GM21528 (cell line): ENCODE measurements around the gene MAGEB4.
"Not testable (repeated sequence)": the region's sequence is repeated elsewhere in the genome, so short reads cannot be mapped to it uniquely, and the experiment has no call there.

Experiments used
- ATAC-seq: cut with Tn5 transposase; IDR thresholded peaks from one replicate; pipeline ENCODE4 v1.9.1; 2021; ENCODE audit warnings: mild to moderate bottlenecking, moderate library complexity; ENCODE audit not compliant: unreplicated experiment, low FRiP score

The MAGEB4 gene

GRCh38 chrX:30241724-30242415, at the start of gene MAGEB4:
Gene MAGEB4, plus strand, starts transcription at chrX:30242000. Its CDS starts 136 bp downstream, at chrX:30242136.
- ATAC-seq = no peak

- ATAC-seq = not testable (repeated sequence)
These were observed 47.9 kb upstream of the MAGEB4 start for GRCh38 chrX:30193910-30194309.

- ATAC-seq = no peak
These were observed 45.5 kb upstream of the MAGEB4 start for GRCh38 chrX:30196322-30196721.

GRCh38 chrX:30212172-30212571, 29.6 kb upstream of the MAGEB4 start:
- no peak for ATAC-seq

- ATAC-seq = no peak
These were observed 26.4 kb upstream of the MAGEB4 start, which contains the start of gene MAGEB2 for GRCh38 chrX:30215357-30215843. Gene MAGEB2, plus strand, starts transcription at chrX:30215563. Its CDS starts 3,018 bp downstream, at chrX:30218581.

- ATAC-seq = no peak
These were observed 24.3 kb upstream of the MAGEB4 start for GRCh38 chrX:30217465-30217864.

GRCh38 chrX:30219372-30219771, 22.4 kb upstream of the MAGEB4 start:
- ATAC-seq = no peak

GRCh38 chrX:30220661-30221060, 21.1 kb upstream of the MAGEB4 start:
- ATAC-seq = no peak

- ATAC-seq = no peak
These were observed 17.3 kb upstream of the MAGEB4 start for GRCh38 chrX:30224536-30224935.

- ATAC-seq = no peak
These were observed 13.3 kb upstream of the MAGEB4 start for GRCh38 chrX:30228526-30228925.

GRCh38 chrX:30230395-30230794, 11.4 kb upstream of the MAGEB4 start, which contains the start of gene MAGEB3:
Gene MAGEB3, plus strand, starts transcription at chrX:30230657. Its CDS starts 5,268 bp downstream, at chrX:30235925.
- ATAC-seq = no peak

GRCh38 chrX:30246769-30247489, 5.1 kb downstream of the MAGEB4 start, which contains the start of gene MAGEB1:
Gene MAGEB1, plus strand, starts transcription at chrX:30247146. Its CDS starts 3,348 bp downstream, at chrX:30250494.
- ATAC-seq = no peak

GRCh38 chrX:30248854-30249253, 7.1 kb downstream of the MAGEB4 start:
- ATAC-seq = no peak

GRCh38 chrX:30253257-30253656, 11.5 kb downstream of the MAGEB4 start:
- no peak for ATAC-seq

- ATAC-seq = no peak
These were observed 18.1 kb downstream of the MAGEB4 start for GRCh38 chrX:30259927-30260326.

- ATAC-seq = no peak
These were observed 19.2 kb downstream of the MAGEB4 start for GRCh38 chrX:30261012-30261411.

GRCh38 chrX:30262763-30263162, 21.0 kb downstream of the MAGEB4 start:
- no peak for ATAC-seq

GRCh38 chrX:30270639-30271038, 28.8 kb downstream of the MAGEB4 start:
- no peak for ATAC-seq

GRCh38 chrX:30275498-30275897, 33.7 kb downstream of the MAGEB4 start:
- ATAC-seq = no peak

- no peak for ATAC-seq
These were observed 36.6 kb downstream of the MAGEB4 start for GRCh38 chrX:30278365-30278764.

GRCh38 chrX:30280428-30280827, 38.6 kb downstream of the MAGEB4 start:
- no peak for ATAC-seq
